Retinal pigment epithelial cell (primary cell): ENCODE results near the gene KYAT1.
"Not testable (repeated sequence)": the region's sequence is repeated elsewhere in the genome, so short reads cannot be mapped to it uniquely, and the experiment has no call there.

Source experiments
- DNase-seq: peaks from one replicate; pipeline ENCODE4 v3.0.0-alpha.2; 2010; ENCODE audit warnings: low read depth
- H3K4me3 ChIP-seq: 2 replicates; pipeline ENCODE4 v1.5.1; 2011; ENCODE audit warnings: mild to moderate bottlenecking, low read length, control low read depth, moderate library complexity
- TF ChIP-seq, protein P1 (sequence below): conservative IDR thresholded peaks from 2 replicates; pipeline ENCODE4 v1.5.1; 2011; ENCODE audit warnings: low read depth, low read length, control low read depth, inconsistent platforms

The KYAT1 gene

DNA sequence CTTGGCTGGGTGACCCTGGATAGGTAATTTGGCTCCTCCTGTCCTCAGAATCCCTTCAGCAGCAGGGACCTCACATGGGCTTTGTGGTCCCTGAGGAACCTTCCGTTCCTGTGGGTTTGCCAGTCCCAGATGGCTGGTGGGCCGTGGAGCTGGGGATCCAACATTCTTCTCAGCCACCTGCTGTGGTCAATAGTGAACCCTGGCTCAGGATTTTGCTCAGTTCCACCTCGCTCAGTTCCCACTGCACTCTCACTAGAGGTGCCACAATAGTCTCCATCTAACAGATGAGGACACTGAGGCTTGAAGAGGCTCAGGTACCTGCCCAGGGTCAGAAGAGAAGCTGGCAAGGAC is 35.1 kb downstream of the KYAT1 start:
- no peak for DNase-seq
- TF ChIP-seq, protein P1, sequence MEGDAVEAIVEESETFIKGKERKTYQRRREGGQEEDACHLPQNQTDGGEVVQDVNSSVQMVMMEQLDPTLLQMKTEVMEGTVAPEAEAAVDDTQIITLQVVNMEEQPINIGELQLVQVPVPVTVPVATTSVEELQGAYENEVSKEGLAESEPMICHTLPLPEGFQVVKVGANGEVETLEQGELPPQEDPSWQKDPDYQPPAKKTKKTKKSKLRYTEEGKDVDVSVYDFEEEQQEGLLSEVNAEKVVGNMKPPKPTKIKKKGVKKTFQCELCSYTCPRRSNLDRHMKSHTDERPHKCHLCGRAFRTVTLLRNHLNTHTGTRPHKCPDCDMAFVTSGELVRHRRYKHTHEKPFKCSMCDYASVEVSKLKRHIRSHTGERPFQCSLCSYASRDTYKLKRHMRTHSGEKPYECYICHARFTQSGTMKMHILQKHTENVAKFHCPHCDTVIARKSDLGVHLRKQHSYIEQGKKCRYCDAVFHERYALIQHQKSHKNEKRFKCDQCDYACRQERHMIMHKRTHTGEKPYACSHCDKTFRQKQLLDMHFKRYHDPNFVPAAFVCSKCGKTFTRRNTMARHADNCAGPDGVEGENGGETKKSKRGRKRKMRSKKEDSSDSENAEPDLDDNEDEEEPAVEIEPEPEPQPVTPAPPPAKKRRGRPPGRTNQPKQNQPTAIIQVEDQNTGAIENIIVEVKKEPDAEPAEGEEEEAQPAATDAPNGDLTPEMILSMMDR, result no peak
- H3K4me3 ChIP-seq, result no peak overlapping the region

DNA sequence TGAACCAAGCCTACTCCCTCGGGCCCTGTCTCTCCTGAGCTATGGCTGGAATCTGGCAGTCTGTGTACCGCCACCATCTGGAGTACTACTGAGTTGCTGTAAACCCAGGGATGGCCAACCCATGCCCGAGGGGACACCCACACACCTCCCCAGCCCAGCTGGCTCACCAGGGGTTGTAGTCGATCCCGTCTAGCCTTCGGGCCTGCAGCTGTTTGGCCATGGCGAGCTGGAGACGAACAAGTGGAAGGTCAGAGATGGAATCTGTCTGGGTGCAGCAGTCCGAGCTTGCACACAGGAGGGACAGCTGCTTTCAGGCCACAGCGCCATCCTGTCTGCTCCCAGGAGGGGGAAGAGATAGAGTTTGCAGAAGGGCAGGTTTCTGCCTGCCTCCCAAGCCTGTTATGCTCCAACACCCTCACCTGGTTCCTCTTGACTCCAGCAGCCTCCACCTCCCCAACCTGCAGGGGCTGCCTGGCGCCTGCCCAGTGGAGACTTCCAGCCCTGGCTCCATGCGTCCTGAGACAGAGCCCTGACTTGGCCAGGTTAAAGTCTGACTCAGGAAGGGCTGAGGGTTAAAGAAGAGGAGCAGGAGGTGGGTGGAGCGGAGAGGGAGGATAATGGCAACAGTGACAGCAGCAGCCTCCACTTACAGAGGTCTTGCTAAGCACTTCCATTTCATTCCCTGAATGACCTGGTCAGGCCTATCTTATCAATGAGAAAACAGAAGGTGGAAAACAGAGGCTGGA is 36.4 kb downstream of the KYAT1 start:
- H3K4me3 ChIP-seq, result no peak overlapping the region
- DNase-seq, result no peak
- TF ChIP-seq, protein P1, result peak; percentile 2

- DNase-seq, H3K4me3 ChIP-seq: not testable (repeated sequence)
Observed at GRCh38 chr9:128843171-128843570, 38.6 kb downstream of the KYAT1 start.

DNA sequence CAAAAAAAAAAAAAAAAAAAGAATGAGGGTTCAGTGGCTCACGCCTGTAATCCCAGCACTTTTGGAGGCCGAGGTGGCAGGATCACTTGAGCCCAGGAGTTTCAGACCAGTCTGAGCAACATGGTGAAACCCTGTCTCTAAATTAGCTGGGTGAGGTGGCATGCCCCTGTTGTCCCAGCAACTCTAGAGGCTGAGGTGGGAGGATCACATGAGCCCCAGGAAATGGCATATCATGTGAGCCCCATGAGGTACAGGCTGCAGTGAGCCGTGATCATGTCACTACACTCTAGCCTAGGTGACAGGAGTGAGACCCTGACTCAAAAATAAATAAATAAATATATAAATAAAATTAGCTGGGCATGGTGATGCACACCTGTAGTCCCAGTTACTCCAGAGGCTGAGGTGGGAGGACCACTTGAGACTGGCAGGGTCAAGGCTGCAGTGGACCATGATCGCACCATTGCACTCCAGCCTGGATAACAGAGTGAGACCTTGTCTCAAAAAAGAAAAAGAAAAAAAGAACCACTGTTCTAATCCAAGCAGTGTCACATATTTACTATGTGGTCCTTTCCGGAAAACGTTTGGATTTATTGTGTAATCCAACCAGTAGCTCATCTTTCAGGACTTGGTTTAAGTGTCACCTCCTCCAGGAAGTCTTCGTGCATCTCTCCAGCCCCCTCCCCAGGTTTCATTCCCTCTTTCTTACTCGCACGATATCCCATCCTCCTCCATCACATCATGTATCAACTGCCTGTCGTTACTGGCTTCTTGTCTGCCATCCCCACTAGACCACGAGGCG is 39.9 kb downstream of the KYAT1 start:
- DNase-seq, result no peak
- TF ChIP-seq, protein P1, result no peak
- no peak overlapping the region for H3K4me3 ChIP-seq

- DNase-seq, result no peak
- H3K4me3 ChIP-seq, result no peak overlapping the region
- TF ChIP-seq, protein P1, result no peak
Observed at GRCh38 chr9:128840524-128840923, 41.2 kb downstream of the KYAT1 start.

DNA sequence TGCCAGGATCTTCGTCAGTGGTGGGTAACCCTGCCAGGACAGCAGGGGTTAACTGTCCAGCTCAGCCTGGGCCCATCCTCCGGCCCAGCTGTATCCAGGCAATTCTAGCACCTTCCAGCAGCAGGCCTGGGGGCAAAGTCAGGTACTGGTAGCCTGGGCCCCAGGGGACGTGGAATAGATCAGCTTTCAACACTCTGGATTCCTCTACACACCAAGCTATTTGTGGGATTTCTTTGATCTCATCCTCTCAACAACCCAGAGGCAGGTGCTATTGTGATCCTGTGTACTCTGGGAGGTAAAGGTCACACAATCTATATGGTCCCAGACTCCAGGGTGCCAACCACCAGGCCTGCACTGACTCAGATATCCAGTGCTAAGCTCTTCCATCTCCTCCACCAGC is 43.4 kb downstream of the KYAT1 start:
- no peak for DNase-seq
- TF ChIP-seq, protein P1, result no peak
- no peak overlapping the region for H3K4me3 ChIP-seq

DNA sequence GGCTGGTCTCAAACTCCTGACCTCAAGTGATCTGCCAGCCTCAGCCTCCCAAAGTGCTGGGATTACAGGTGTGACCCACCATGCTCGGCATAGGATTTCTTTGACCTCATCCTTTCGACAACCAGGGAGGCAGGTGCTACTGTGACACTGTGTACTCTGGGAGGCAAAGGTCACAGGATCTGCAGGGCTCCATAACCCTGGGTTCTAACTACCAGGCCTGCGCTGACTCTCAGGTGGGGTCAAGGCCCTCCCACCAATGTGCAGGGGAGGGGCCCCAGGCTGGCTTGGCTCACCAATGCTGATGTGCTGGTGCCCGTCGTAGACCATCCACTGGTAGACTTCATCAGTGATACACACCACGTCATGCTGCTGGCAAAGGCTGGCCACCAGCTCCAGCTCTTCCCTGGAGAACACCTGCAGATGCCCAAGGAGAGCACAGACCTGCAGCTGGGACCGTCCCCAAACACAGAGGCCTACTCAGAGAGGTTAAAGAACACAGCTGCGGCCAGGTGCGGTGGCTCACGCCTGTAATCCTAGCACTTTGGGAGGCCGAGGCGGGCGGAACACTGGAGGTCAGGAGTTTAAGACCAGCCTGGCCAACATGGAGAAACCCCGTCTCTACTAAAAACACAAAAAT is 45.1 kb downstream of the KYAT1 start:
- TF ChIP-seq, protein P1, result no peak
- no peak for DNase-seq
- H3K4me3 ChIP-seq, result no peak overlapping the region
